Measurements from ENCODE around the gene ZNF555.

ZNF555 gene

DNA sequence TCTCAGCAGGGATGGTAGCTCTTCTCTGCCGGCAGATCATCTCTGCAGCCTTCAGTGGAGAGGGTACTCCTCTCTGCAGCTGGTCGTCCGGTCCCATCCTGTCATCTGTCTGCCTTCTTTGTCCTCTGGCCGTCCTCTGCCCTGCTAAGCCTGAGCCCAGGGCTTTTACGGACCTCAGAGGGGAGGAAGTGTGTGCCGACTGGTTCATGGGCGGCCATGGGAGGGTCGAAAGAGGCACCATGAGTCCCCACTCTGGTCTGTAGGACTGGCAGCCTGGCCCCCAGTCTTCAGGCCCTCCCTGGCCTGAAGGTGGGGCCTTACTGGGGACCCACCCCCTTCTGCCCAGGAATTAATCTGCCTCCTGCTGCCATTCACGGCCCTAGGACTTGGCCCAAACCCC lies 17.6 kb upstream of the ZNF555 start:
- Histone ChIP-seq H3K9ac (no peak overlapping the region), H3K27ac (no peak overlapping the region), H4K20me1 (ENCODE audit: insufficient read depth) (no peaks in the 10 kb centered on the region), H3K27me3 (ENCODE audit: insufficient read depth, low read depth) (no peaks in the 10 kb centered on the region), H2AFZ (ENCODE audit: low read depth) (no peak overlapping the region), H3K79me2 (ENCODE audit: insufficient read depth, low read depth) (no peaks in the 10 kb centered on the region), H3K4me2 (no peak overlapping the region), H3K4me3 (IDR thresholded peaks at IDR 0.05; ENCODE audit: insufficient read depth, low read depth, low read length) (no peak overlapping the region), H3K36me3 (ENCODE audit: insufficient read depth) (no peaks in the 10 kb centered on the region), H3K4me1 (ENCODE audit: low read depth, poor library complexity, severe bottlenecking) (peaks cover 3% of the 10 kb centered on the region)
- TF ChIP-seq, protein P1, sequence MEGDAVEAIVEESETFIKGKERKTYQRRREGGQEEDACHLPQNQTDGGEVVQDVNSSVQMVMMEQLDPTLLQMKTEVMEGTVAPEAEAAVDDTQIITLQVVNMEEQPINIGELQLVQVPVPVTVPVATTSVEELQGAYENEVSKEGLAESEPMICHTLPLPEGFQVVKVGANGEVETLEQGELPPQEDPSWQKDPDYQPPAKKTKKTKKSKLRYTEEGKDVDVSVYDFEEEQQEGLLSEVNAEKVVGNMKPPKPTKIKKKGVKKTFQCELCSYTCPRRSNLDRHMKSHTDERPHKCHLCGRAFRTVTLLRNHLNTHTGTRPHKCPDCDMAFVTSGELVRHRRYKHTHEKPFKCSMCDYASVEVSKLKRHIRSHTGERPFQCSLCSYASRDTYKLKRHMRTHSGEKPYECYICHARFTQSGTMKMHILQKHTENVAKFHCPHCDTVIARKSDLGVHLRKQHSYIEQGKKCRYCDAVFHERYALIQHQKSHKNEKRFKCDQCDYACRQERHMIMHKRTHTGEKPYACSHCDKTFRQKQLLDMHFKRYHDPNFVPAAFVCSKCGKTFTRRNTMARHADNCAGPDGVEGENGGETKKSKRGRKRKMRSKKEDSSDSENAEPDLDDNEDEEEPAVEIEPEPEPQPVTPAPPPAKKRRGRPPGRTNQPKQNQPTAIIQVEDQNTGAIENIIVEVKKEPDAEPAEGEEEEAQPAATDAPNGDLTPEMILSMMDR (conservative IDR thresholded peaks at IDR 0.05; ENCODE audit: low read depth, low read length): no peak

DNA sequence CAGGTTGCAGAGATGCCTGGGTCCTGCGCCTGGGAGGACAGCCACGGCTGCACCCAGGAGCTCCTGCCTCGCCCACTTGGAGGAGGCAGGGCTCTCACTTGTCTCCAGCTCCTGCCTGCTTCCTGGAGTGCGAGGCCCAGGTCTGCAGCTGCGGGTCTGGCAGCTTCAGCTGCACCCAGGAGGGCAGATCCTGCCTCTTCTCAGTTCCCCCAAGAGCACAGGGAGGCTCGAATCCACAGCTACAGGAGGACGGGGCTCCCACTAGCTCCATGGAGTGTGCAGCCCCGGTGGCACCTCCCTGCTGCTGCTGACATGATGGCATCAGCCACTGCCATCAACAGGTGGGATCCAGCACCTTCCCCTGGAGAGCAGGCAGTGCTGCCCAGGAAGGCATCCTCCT lies 17.1 kb upstream of the ZNF555 start:
- Histone ChIP-seq H3K4me3 (IDR thresholded peaks at IDR 0.05; ENCODE audit: insufficient read depth, low read depth, low read length) (no peak overlapping the region), H2AFZ (ENCODE audit: low read depth) (no peak overlapping the region), H3K4me2 (no peak overlapping the region), H4K20me1 (ENCODE audit: insufficient read depth) (no peaks in the 10 kb centered on the region), H3K36me3 (ENCODE audit: insufficient read depth) (no peaks in the 10 kb centered on the region), H3K27me3 (ENCODE audit: insufficient read depth, low read depth) (no peaks in the 10 kb centered on the region), H3K27ac (no peak overlapping the region), H3K9ac (no peak overlapping the region), H3K79me2 (ENCODE audit: insufficient read depth, low read depth) (no peaks in the 10 kb centered on the region), H3K4me1 (ENCODE audit: low read depth, poor library complexity, severe bottlenecking) (peaks cover 3% of the 10 kb centered on the region)
- TF ChIP-seq, protein P1 (conservative IDR thresholded peaks at IDR 0.05; ENCODE audit: low read depth, low read length): no peak

DNA sequence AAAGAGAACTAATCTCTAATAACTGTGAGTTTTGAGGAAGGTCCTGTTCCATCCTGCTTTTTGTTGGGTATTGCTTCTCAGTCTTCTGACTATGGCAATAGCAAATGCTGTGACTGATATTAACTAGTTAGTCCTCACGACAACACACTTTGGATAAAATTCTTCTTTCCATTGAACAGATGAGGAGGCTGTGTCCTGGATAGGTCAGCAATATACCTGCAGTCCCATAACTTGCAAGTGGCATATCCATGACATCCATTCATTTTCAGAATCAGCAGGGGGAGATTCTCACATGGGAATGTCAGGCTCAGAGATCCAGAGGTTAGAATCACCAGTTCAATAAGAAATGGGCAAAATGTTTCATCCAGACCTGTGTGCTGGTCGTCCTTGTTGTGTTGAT lies 14.3 kb upstream of the ZNF555 start:
- H3K79me2 ChIP-seq (ENCODE audit: insufficient read depth, low read depth): no peaks in the 10 kb centered on the region
- H4K20me1 ChIP-seq (ENCODE audit: insufficient read depth): no peaks in the 10 kb centered on the region
- no peak overlapping the region for H2AFZ ChIP-seq (ENCODE audit: low read depth)
- no peaks in the 10 kb centered on the region for H3K36me3 ChIP-seq (ENCODE audit: insufficient read depth)
- no peaks in the 10 kb centered on the region for H3K27me3 ChIP-seq (ENCODE audit: insufficient read depth, low read depth)
- TF ChIP-seq, protein P1 (conservative IDR thresholded peaks at IDR 0.05; ENCODE audit: low read depth, low read length): no peak
- no peak overlapping the region for H3K4me3 ChIP-seq (IDR thresholded peaks at IDR 0.05; ENCODE audit: insufficient read depth, low read depth, low read length)
- no peak overlapping the region for H3K4me2 ChIP-seq
- H3K9ac ChIP-seq: no peak overlapping the region
- H3K4me1 ChIP-seq (ENCODE audit: low read depth, poor library complexity, severe bottlenecking): no peaks in the 10 kb centered on the region
- H3K27ac ChIP-seq: no peak overlapping the region

DNA sequence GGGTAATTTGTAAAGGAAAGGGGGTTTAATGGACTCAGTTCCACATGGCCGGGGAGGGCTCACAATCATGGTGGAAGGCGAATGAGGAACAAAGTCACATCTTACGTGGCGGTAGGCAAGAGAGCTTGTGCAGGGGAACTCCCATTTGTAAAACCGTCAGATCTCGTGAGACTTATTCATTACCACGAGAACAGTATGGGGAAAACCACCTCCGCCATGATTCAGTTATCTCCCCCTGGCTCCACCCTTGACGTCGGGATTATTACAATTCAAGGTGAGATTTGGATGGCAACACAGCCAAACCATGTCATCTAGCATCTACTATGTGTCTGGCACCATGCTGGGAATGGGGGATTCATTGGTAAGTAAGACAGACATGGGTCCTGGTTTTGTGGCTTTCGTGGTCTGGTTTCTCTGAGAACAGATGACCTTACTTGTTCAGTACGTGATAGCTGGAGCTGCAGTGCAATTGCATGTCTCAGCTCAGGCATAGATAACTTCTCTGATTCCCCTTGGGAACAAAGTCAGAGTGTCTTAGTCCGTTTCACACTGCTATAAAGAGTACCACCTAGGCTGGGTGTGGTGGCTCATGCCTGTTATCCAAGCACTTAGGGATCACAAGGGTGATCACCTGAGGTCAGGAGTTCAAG lies 13.3 kb upstream of the ZNF555 start:
- H3K79me2 ChIP-seq (ENCODE audit: insufficient read depth, low read depth): no peaks in the 10 kb centered on the region
- no peak overlapping the region for H3K27ac ChIP-seq
- no peak overlapping the region for H3K4me3 ChIP-seq (IDR thresholded peaks at IDR 0.05; ENCODE audit: insufficient read depth, low read depth, low read length)
- no peak overlapping the region for H3K9ac ChIP-seq
- H3K27me3 ChIP-seq (ENCODE audit: insufficient read depth, low read depth): no peaks in the 10 kb centered on the region
- H4K20me1 ChIP-seq (ENCODE audit: insufficient read depth): no peaks in the 10 kb centered on the region
- no peaks in the 10 kb centered on the region for H3K36me3 ChIP-seq (ENCODE audit: insufficient read depth)
- no peak overlapping the region for H3K4me2 ChIP-seq
- H2AFZ ChIP-seq (ENCODE audit: low read depth): no peak overlapping the region
- H3K4me1 ChIP-seq (ENCODE audit: low read depth, poor library complexity, severe bottlenecking): no peaks in the 10 kb centered on the region
- TF ChIP-seq, protein P1 (conservative IDR thresholded peaks at IDR 0.05; ENCODE audit: low read depth, low read length): no peak
